ENCODE results near the gene RPS19BP1. TPM values are rescaled to one million over a fixed set of nuclear protein-coding genes. Genes with fewer than 3 reads are reported as not detected.

The RPS19BP1 gene
- total RNA-seq, 1 donor from 2014 or later = 67.9 TPM

DNA sequence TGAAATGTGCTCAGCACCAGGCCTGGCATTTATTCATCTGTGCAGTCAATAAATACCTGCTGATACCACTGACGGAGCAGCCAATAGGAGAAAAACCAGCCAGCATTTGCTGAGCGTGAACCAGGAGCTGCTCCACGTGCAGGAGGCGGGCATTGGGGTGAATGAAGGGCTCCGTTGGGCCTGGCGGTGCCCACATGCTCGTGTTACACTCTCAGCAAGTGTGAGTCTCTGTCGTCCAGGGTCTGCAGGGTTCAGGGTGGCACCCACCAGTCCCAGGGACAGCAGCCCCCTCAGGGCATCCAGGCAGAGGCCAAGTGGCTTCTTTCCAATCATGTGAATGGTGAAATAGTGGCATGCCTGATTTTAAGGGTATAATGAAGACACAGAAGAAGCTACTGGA lies 4.2 kb upstream of the RPS19BP1 start:
- DNase-seq = no peak

DNA sequence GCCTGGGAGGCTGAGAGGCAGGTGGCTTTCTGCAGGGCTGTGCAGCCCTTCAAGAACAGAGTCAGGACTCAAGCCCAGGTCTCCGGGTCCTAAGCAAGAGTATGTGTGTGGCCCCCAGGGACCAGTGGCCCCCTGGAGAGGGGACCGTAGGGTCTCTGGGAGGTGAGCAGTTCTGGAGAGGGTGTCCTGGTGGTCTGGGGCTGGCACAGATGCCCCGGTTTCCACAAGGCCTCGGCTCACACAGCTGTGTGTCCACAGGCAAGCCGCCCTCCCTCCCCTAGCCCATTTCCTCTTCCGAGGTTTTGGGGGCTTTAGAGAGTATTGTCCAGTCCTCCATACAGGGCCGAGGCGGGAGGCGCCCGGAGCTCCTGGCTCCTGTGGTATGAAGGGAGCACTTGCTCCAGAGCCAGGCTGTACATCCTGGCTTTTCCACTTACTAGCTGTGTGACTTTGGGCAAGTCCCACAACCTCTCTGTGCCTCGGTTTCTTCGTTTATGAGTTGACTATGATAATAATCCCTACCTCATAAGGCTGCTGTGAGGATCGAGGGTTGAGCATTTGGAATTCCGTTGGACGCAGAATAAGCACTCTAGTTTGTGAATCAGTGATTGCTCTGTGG lies 3.4 kb upstream of the RPS19BP1 start:
- TF ChIP-seq, protein P1, sequence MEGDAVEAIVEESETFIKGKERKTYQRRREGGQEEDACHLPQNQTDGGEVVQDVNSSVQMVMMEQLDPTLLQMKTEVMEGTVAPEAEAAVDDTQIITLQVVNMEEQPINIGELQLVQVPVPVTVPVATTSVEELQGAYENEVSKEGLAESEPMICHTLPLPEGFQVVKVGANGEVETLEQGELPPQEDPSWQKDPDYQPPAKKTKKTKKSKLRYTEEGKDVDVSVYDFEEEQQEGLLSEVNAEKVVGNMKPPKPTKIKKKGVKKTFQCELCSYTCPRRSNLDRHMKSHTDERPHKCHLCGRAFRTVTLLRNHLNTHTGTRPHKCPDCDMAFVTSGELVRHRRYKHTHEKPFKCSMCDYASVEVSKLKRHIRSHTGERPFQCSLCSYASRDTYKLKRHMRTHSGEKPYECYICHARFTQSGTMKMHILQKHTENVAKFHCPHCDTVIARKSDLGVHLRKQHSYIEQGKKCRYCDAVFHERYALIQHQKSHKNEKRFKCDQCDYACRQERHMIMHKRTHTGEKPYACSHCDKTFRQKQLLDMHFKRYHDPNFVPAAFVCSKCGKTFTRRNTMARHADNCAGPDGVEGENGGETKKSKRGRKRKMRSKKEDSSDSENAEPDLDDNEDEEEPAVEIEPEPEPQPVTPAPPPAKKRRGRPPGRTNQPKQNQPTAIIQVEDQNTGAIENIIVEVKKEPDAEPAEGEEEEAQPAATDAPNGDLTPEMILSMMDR (IDR thresholded peaks at IDR 0.05) = no peak
- no peak for ATAC-seq
- Histone ChIP-seq H3K4me1 (peaks cover 20% of the 10 kb centered on the region), H3K27me3 (ENCODE audit: low read depth) (no peaks in the 10 kb centered on the region), H3K27ac (no peak overlapping the region), H3K4me3 (no peak overlapping the region), H3K9me3 (no peaks in the 10 kb centered on the region), H3K36me3 (peaks cover 4% of the 10 kb centered on the region)
- intact Hi-C loops (cut with DNase I) = no loop called here
- DNase-seq = no peak

More for the DNA sequence above, 4.2 kb upstream of the RPS19BP1 start:
- Histone ChIP-seq H3K27me3 (ENCODE audit: low read depth) (no peaks in the 10 kb centered on the region), H3K9me3 (no peaks in the 10 kb centered on the region), H3K4me3 (no peak overlapping the region), H3K27ac (no peak overlapping the region), H3K4me1 (peaks cover 13% of the 10 kb centered on the region), H3K36me3 (no peaks in the 10 kb centered on the region)
- intact Hi-C loops (cut with DNase I) = no loop called here
- TF ChIP-seq, protein P1 (IDR thresholded peaks at IDR 0.05) = no peak
- no peak for ATAC-seq

DNA sequence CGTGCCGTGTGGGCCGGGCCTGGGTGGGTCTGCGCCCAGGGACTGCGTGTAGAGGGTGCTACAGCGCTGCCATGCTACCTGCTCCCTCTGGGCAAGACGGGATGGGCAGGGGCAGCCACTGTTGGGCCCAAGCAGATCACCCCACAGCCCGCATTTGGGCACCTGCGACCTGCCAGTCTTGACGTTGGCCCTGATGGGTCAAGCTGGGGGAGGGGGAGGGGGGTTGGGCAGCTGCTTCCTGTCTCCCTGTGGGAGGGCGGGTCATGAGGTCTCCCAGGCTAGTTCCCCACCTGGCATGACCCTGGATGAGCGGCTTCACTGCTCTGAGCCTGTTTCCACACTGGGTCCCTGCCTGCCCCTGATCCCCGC lies 2.8 kb upstream of the RPS19BP1 start:
- Histone ChIP-seq H3K9me3 (no peaks in the 10 kb centered on the region), H3K27ac (no peak overlapping the region), H3K36me3 (peaks cover 7% of the 10 kb centered on the region), H3K4me3 (no peak overlapping the region), H3K4me1 (peaks cover 26% of the 10 kb centered on the region), H3K27me3 (ENCODE audit: low read depth) (no peaks in the 10 kb centered on the region)
- no peak for ATAC-seq
- no peak for DNase-seq
- intact Hi-C loops (cut with DNase I) = no loop called here
- TF ChIP-seq, protein P1 (IDR thresholded peaks at IDR 0.05) = no peak

DNA sequence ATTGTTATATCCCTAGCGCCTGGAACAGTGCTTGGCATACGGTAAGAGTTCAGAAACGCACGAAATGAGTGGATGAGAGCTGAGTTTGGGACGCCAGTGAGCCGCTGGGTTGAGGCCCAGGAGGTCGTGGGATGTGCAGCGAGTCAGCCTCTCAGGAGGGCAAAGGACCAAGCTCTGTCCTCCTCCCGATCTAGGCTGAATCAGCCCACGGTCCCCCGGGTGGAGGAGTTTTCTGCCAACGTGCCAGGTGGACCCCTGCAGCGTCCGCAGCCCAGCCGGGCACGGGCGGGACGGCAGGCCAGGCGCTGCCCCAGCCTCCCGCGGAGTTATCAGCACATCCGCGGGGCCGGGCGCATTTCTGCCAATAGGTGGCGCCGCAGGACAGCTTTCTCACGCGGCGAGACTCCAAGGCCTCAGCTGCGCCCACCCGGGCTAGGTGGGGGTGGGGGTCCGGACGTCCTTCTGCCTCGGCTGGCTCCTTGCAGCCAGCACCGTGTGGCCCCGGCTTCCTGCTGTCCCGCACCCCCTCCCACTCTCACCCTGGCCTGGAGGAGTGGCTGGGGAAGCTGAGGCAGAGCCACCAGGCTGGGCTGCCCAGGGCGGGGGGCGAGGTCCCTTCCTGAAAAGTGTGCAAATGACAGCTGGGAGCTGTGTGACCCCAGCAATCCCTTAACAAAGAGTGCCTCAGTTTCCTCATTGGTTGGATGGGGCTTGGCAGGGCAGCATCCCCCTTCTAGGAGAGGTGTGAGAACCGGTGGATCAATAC lies 2.2 kb upstream of the RPS19BP1 start:
- peak; percentile 40 to 41 for ATAC-seq
- TF ChIP-seq, protein P1 (IDR thresholded peaks at IDR 0.05) = peak; percentile 98
- Histone ChIP-seq H3K27me3 (ENCODE audit: low read depth) (no peaks in the 10 kb centered on the region), H3K4me1 (peaks cover 32% of the 10 kb centered on the region), H3K27ac (no peak overlapping the region), H3K36me3 (peaks cover 13% of the 10 kb centered on the region), H3K9me3 (no peaks in the 10 kb centered on the region), H3K4me3 (no peak overlapping the region)
- peak; percentile 90 for DNase-seq
- intact Hi-C loops (cut with DNase I) = no loop called here

DNA sequence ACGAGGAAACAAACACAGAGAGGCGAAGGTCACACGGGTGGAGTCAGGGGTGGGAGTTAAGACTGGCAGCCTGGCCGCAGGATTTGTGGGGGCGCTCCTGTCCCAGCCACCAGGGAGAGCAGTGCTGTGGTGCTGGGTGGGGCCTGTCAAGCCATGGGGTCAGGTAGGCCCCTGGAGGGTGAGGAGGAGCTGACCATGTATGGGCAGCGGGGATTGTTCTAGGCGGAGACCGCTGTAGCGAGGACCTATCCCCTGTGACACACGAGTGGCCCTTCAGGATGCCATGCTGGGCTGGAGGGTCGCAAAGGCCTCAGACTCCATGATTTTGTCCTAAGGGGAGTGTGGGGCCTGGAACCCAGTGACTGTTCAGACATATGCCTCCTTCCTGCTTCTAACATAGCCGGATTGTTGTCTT lies 1.6 kb upstream of the RPS19BP1 start:
- ATAC-seq = no peak
- Histone ChIP-seq H3K4me1 (peaks cover 39% of the 10 kb centered on the region), H3K4me3 (no peak overlapping the region), H3K9me3 (no peaks in the 10 kb centered on the region), H3K36me3 (peaks cover 20% of the 10 kb centered on the region), H3K27me3 (ENCODE audit: low read depth) (no peaks in the 10 kb centered on the region), H3K27ac (no peak overlapping the region)
- TF ChIP-seq, protein P1 (IDR thresholded peaks at IDR 0.05) = no peak
- no peak for DNase-seq
- intact Hi-C loops (cut with DNase I) = no loop called here

Measured in lower lobe of right lung (tissue), 2 donors.